GM12875 (cell line): ENCODE results near the gene TNIP1.

Experiments
- H3K4me3 ChIP-seq: one replicate; pipeline ENCODE4 v1.5.1; 2011; ENCODE audit warnings: low read depth, low read length, control low read depth
- TF ChIP-seq, protein P1 (sequence below): IDR thresholded peaks from 2 replicates; pipeline ENCODE4 v1.5.1; 2011; ENCODE audit warnings: low read depth, mild to moderate bottlenecking, control low read depth, inconsistent platforms, low read length, moderate library complexity, borderline replicate concordance; ENCODE audit not compliant: insufficient read depth

The TNIP1 gene

DNA sequence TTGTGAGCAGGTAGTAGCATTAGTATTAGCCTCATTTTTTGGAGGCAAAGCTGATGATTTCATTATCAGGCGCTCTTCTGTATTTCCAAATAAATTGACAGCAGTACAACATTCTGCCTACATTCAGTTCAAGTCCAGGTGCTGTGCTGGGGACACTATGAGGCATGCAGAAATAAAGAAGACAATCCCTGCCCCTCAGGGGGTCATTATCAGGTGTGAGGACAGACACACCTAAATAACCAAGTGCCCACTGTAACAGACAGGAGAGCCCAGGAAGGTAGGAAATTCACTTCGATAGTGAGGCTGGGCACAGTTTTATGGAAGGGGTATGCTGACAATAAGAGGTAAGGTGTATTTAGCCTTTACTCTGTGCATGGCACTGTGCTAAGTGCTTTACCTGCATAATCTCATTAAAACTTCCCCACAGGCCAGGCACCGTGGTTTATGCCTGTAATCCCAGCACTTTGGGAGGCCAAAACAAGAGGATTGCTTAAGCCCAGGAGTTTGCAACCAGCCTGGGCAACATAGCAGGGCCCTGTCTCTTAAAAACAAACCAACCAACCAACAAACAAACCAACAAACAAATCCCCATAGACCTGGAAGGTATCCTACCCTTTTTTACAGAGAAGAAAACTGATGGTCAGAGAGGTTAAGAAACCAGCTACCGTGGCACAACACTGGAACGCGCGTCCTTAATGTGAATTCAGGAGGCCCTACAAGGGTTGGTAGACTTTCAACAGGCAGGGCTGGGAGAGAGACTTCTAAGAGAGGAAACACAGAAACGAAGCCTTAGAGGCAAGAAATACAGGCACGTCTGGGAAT, 77.9 kb downstream of the TNIP1 start:
- TF ChIP-seq, protein P1, sequence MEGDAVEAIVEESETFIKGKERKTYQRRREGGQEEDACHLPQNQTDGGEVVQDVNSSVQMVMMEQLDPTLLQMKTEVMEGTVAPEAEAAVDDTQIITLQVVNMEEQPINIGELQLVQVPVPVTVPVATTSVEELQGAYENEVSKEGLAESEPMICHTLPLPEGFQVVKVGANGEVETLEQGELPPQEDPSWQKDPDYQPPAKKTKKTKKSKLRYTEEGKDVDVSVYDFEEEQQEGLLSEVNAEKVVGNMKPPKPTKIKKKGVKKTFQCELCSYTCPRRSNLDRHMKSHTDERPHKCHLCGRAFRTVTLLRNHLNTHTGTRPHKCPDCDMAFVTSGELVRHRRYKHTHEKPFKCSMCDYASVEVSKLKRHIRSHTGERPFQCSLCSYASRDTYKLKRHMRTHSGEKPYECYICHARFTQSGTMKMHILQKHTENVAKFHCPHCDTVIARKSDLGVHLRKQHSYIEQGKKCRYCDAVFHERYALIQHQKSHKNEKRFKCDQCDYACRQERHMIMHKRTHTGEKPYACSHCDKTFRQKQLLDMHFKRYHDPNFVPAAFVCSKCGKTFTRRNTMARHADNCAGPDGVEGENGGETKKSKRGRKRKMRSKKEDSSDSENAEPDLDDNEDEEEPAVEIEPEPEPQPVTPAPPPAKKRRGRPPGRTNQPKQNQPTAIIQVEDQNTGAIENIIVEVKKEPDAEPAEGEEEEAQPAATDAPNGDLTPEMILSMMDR = no peak
- H3K4me3 ChIP-seq = no peak overlapping the region

DNA sequence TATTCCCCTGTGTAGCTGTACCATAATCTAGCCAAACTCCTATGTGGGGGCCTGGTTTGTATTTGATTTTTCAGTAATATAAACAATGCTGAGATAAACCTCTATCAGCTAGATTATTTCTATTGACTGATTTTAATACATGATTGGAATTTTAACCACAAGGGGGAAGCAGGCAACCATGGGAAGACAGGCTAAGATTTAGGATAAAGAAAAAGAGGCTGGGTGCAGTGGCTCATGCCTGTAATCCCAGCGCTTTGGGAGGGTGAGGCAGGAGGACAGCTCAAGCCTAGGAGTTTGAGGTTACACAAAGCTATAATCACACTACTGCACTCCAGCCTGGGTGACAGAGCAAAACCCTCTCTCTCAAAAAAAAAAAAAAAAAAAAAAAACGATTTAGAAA, 78.6 kb downstream of the TNIP1 start:
- H3K4me3 ChIP-seq = no peak overlapping the region
- TF ChIP-seq, protein P1 = no peak

DNA sequence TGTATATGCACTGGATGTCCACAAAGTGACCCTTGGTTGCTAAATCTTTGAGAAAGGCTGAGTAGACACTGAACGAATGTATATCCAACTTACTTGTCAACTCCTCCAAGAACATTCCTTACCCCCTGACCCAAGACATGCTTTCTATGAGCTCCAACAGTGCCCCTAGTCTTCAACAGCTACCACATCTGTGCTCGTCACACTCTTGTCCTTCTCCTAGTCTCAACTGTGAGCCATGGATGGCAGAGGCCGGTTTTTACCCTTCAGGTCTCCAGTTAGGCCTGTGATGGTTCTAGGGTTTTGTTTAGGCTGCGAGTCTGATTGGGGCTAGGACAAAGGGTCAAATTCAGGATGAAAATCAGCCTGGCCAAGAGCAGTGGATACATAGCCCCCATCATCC, 79.4 kb downstream of the TNIP1 start:
- TF ChIP-seq, protein P1 = no peak

DNA sequence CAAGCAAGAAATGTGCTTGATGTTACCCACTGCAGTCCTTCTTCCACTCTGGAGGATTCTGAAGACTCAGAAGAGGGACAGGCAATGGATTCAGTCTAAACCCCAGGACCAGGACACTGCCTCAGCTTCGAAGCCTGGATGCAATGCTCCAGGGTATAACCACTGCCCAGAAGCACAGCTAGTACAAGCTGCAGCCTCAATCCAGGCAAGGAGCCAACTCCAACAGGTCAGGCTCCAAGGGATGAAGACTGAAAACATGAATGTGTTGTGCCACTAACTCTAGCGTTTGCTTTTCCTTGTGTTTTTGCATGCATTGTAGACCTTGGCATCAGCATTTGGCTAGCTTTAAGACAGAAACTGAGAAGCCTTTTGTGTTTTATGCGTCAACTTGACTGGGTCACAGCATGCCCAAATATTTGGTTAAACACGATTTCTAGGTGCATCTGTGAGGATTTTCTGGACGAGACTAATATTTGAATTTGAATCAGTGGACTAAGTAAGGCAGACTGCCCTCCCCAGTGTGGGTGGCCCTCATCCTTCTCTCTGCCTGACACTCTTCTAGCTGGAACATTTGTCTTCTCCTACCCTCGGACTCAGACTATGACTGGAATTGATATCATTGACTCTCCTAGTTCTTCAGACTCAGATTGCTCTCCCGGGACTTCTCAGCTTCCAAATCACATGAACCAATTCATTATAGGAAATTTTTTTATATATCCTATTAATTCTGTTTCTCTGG, 81.0 kb downstream of the TNIP1 start:
- TF ChIP-seq, protein P1 = no peak
- no peak overlapping the region for H3K4me3 ChIP-seq

More for the DNA sequence above, 79.4 kb downstream of the TNIP1 start:
- H3K4me3 ChIP-seq = no peak overlapping the region

DNA sequence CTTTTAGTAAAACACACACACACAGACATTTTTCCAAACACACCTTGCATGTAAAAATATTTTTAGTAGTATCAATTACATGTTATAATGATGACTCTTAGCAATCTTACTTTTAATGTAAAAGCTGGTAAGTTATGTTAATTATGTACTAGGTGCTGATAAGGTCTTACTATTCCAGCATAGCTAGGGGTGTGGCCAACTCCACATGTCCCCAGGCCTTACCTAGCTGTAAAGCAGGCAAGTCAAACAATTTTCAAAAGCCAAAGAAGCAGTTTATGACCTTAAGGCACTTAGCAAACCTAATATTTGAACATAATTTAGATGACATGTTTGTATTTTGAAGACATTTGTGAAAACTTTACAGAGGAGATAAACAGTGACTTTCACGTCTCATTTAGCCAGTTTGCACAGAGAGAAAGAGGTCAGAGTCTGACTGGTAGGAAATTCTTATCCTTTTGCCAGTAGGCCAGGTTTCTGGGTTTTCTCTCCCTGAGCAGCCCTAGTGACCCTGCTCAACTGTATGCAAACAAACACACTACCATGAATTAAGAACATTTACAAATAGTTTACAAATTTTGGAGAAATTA, 86.9 kb downstream of the TNIP1 start:
- TF ChIP-seq, protein P1 = no peak
- no peak overlapping the region for H3K4me3 ChIP-seq

DNA sequence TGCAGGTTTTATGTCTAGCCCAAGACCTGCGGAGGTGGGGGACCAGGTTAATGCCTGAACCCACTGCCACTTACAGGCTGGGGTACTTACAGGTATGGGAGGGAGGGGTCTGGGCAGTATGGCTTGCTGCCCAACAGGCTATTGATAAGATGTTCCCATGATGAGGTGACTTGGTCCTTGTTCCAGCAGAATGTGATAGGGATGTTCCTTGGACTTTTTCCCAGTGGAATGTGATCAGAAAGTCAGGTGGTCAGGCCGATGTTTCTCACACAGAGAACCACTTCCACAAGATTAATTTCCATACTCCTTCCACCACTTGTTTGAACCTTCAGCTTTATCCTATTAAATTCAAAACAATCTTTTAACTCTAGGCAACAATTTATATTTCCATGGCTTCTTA, 87.4 kb downstream of the TNIP1 start:
- no peak overlapping the region for H3K4me3 ChIP-seq
- TF ChIP-seq, protein P1 = no peak
